Body of pancreas (tissue), 4 donors: ENCODE results near the gene ROR1. TPM values are rescaled to one million over a fixed set of nuclear protein-coding genes. Genes with fewer than 3 reads are reported as not detected.
A peak's percentile ranks its signal among the peaks of the same experiment; 100 is the strongest.

ENCODE experiments used
- ATAC-seq: fragments of 150-250 bp; one replicate; pipeline ENCODE4 v1.9.1; 2016
- DNase-seq, 4 donors: peaks; one replicate each; pipeline ENCODE4 v3.0.0-alpha.2; 2019
- H3K27ac ChIP-seq, 4 donors: fragments of 200-600 bp; sonication (generic); 1 replicate in 3 of 4; 2 replicates in 1 of 4; pipeline versions ENCODE4 v1.5.1 to v1.6.1; 2016 to 2019; ENCODE audit warnings: mild to moderate bottlenecking in 1 of 4, mixed read lengths in 1 of 4, moderate library complexity in 1 of 4
- H3K27me3 ChIP-seq, 2 donors: fragments of 200-600 bp; sonication (generic); one replicate each; pipeline ENCODE4 v1.6.0; 2016; ENCODE audit warnings: mild to moderate bottlenecking in 1 of 2
- H3K36me3 ChIP-seq, 2 donors: fragments of 200-600 bp; sonication (generic); replicated peaks in 1 of 2; 2 replicates each; pipeline ENCODE4 v1.5.1; 2016; ENCODE audit warnings: low read depth in 2 of 2; ENCODE audit not compliant: insufficient read depth in 1 of 2
- H3K4me1 ChIP-seq: fragments of 200-600 bp; sonication (generic); one replicate; pipeline ENCODE4 v1.6.0; 2016
- H3K4me3 ChIP-seq, 2 donors: fragments of 200-600 bp; sonication (generic); 1 replicate in 1 of 2; 2 replicates in 1 of 2; pipeline ENCODE4 v1.5.1; 2016 to 2019
- H3K9me3 ChIP-seq, 3 donors: fragments of 200-600 bp; sonication (generic); 1 replicate in 2 of 3; 2 replicates in 1 of 3; pipeline ENCODE4 v1.5.1; 2016
- CTCF ChIP-seq, 7 experiments: fragments of 450-650 bp in 4 of 7; fragments of 200-600 bp in 3 of 7; sonication (generic) in 3 of 7; IDR thresholded peaks; one replicate each; pipeline ENCODE4 v1.5.1; 2016 to 2019; ENCODE audit warnings: antibody characterized with exemption in 7 of 7
- POLR2A ChIP-seq, 3 donors: fragments of 450-650 bp; IDR thresholded peaks; one replicate each; pipeline ENCODE4 v1.6.1; 2016; ENCODE audit warnings: antibody characterized with exemption in 3 of 3, mild to moderate bottlenecking in 2 of 3
- WGBS, 2 donors: methylation state at CpG; one replicate each; pipeline ENCODE4 v1.1.5; 2017; 5-methylcytosine and 5-hydroxymethylcytosine counted together
- intact Hi-C: fragments of 100-400 bp; cut with DNase I; formaldehyde crosslinking; loops from one replicate; pipeline ENCODE4 v1.15.1; 2023
- total RNA-seq, 2 donors: library from RNA; depleted of rRNA; stranded (reverse); fragments of >200 nt; gene quantifications; one replicate each; pipeline ENCODE4 v1.1.0, GENCODE V29; 2016

Gene ROR1
- total RNA-seq, 2 donors from 2014 or later = 26.7 to 56.0 TPM

- Histone ChIP-seq H3K9me3 (no peaks in the 10 kb centered on the region), H3K36me3 (no peaks in the 10 kb centered on the region), H3K4me3 (no peak overlapping the region), H3K4me1 (peaks cover 42% of the 10 kb centered on the region), H3K27ac (no peak overlapping the region), H3K27me3 (no peaks in the 10 kb centered on the region)
- no peak for DNase-seq
- TF ChIP-seq POLR2A (IDR thresholded peaks at IDR 0.05) (no peak), CTCF (IDR thresholded peaks at IDR 0.05) (no peak)
- WGBS, 2 donors = 85 to 94% methylated on average over 1 of the region's 1 CpG
- ATAC-seq = no peak
- intact Hi-C loops = no loop called here
These were observed 202.2 kb downstream of the ROR1 start for GRCh38 chr1:63976006-63976405.

GRCh38 chr1:63977466-63977865 lies 203.6 kb downstream of the ROR1 start:
- TF ChIP-seq CTCF (IDR thresholded peaks at IDR 0.05) (no peak), POLR2A (IDR thresholded peaks at IDR 0.05) (no peak)
- no peaks in the 10 kb centered on the region for H3K27me3 ChIP-seq
- peaks cover 45% of the 10 kb centered on the region for H3K4me1 ChIP-seq
- H3K36me3 ChIP-seq = no peaks in the 10 kb centered on the region
- H3K4me3 ChIP-seq = no peak overlapping the region
- DNase-seq (no peak), ATAC-seq (no peak)
- no peak overlapping the region for H3K27ac ChIP-seq
- intact Hi-C loops = no loop called here
- no peaks in the 10 kb centered on the region for H3K9me3 ChIP-seq
- 72 to 100% methylated on average over 1 of the region's 1 CpG for WGBS, 2 donors

- Histone ChIP-seq H3K4me3 (no peak overlapping the region), H3K27me3 (no peaks in the 10 kb centered on the region), H3K9me3 (no peaks in the 10 kb centered on the region), H3K36me3 (no peaks in the 10 kb centered on the region), H3K27ac (peak overlapping the region; percentile 68 to 91 (median 82)), H3K4me1 (peaks cover 59% of the 10 kb centered on the region)
- no peak for TF ChIP-seq POLR2A (IDR thresholded peaks at IDR 0.05)
- no peak for TF ChIP-seq CTCF (IDR thresholded peaks at IDR 0.05)
- peak; percentile 68 to 91 (median 80) for DNase-seq
- intact Hi-C loops = no loop called here
- peak; percentile 97 for ATAC-seq
- WGBS, 2 donors = 11 to 21% methylated on average over 3 of the region's 3 CpGs
These were observed 207.1 kb downstream of the ROR1 start for GRCh38 chr1:63980740-63981407.

GRCh38 chr1:63981408-63981773 lies 207.6 kb downstream of the ROR1 start:
- Histone ChIP-seq H3K4me1 (peaks cover 59% of the 10 kb centered on the region), H3K4me3 (no peak overlapping the region), H3K9me3 (no peaks in the 10 kb centered on the region), H3K27me3 (no peaks in the 10 kb centered on the region), H3K36me3 (no peaks in the 10 kb centered on the region), H3K27ac (peak overlapping the region; percentile 68 to 91 (median 82))
- intact Hi-C loops = no loop called here
- no peak for DNase-seq
- ATAC-seq = no peak
- TF ChIP-seq CTCF (IDR thresholded peaks at IDR 0.05) (no peak), POLR2A (IDR thresholded peaks at IDR 0.05) (no peak)
- 95 to 100% methylated on average over 1 of the region's 1 CpG for whole genome bisulfite sequencing, 2 donors

- no peaks in the 10 kb centered on the region for H3K9me3 ChIP-seq
- no peak overlapping the region for H3K4me3 ChIP-seq
- intact Hi-C loops = no loop called here
- 90 to 95% methylated on average over 3 of the region's 3 CpGs for WGBS, 2 donors
- peak overlapping the region in 3 of 4 donors; percentile 10 to 91 (median 88) for H3K27ac ChIP-seq
- TF ChIP-seq CTCF (IDR thresholded peaks at IDR 0.05) (no peak), POLR2A (IDR thresholded peaks at IDR 0.05) (no peak)
- H3K27me3 ChIP-seq = no peaks in the 10 kb centered on the region
- ATAC-seq (no peak), DNase-seq (no peak)
- no peaks in the 10 kb centered on the region for H3K36me3 ChIP-seq
- peaks cover 62% of the 10 kb centered on the region for H3K4me1 ChIP-seq
These were observed 208.4 kb downstream of the ROR1 start for GRCh38 chr1:63982201-63982600.
